GM10248 (cell line): Measurements from ENCODE around the gene TRIM31.

ENCODE experiments used
- CTCF ChIA-PET: fragments of 300-600 bp; sonication (Branson Sonifier 250); formaldehyde crosslinking; extraction: SDS; loops from one replicate; lab custom pipeline; 2021; ENCODE audit warnings: antibody characterized with exemption; lab: Yijun Ruan, JAX
- POLR2A ChIA-PET: fragments of 350-650 bp; sonication (Branson Sonifier 250); formaldehyde crosslinking; extraction: SDS; loops from one replicate; lab custom pipeline; 2020; ENCODE audit warnings: antibody characterized with exemption; lab: Yijun Ruan, JAX
- DNase-seq: peaks from one replicate; pipeline ENCODE4 v3.0.0; 2012; ENCODE audit errors: extremely low spot score
- CTCF ChIP-seq: IDR thresholded peaks from 2 replicates; pipeline ENCODE4 v1.5.1; 2012; ENCODE audit warnings: mild to moderate bottlenecking, low read depth; ENCODE audit errors: extremely low read depth, missing control alignments, control extremely low read depth

The TRIM31 gene

GRCh38 chr6:30102970-30103871 lies 9.7 kb downstream of the TRIM31 start:
- ChIA-PET CTCF (interaction anchor here (0.6 to 8.6 kb wide), 31 partner anchors 9 to 350 kb away, joined by 3 to 313 read pairs (median 4); partner anchors contain the start of genes POLR1H, TRIM31 and TRIM40), POLR2A (interaction anchor here (0.9 kb wide), 1 partner anchor 27 kb away, joined by 3 read pairs; no protein-coding TSS in a partner anchor)
- peak; percentile 98 for TF ChIP-seq CTCF
- DNase-seq = peak; percentile 89

GRCh38 chr6:30102414-30102969 lies 10.4 kb downstream of the TRIM31 start:
- ChIA-PET POLR2A (interaction anchor here (0.5 to 1.6 kb wide), 2 partner anchors 29 to 554 kb away, joined by 3 read pairs; no protein-coding TSS in a partner anchor), CTCF (interaction anchor here (0.6 to 8.6 kb wide), 39 partner anchors 10 to 350 kb away, joined by 3 to 313 read pairs (median 4); partner anchors contain the start of genes PPP1R11, TRIM31 and TRIM40)
- TF ChIP-seq CTCF = no peak
- no peak for DNase-seq

GRCh38 chr6:30101444-30102413 lies 11.2 kb downstream of the TRIM31 start:
- CTCF ChIA-PET = interaction anchor here (0.6 to 8.6 kb wide), 23 partner anchors 10 to 452 kb away, joined by 3 to 313 read pairs (median 3); partner anchors contain the start of genes PPP1R11, TRIM31 and TRIM40
- TF ChIP-seq CTCF = peak; percentile 16

GRCh38 chr6:30100585-30101443 lies 12.1 kb downstream of the TRIM31 start:
- TF ChIP-seq CTCF = no peak
- peak; percentile 33 for DNase-seq
- POLR2A ChIA-PET = interaction anchor here (1.6 kb wide), 1 partner anchor 30 kb away, joined by 3 read pairs; no protein-coding TSS in a partner anchor
- CTCF ChIA-PET = interaction anchor here (0.9 to 8.6 kb wide), 11 partner anchors 10 to 451 kb away, joined by 3 to 313 read pairs (median 5); partner anchors contain the start of genes TRIM31 and TRIM40

More at GRCh38 chr6:30101444-30102413, 11.2 kb downstream of the TRIM31 start:
- DNase-seq = peak; percentile 85
- POLR2A ChIA-PET = interaction anchor here (0.5 to 1.6 kb wide), 2 partner anchors 29 to 555 kb away, joined by 3 read pairs; no protein-coding TSS in a partner anchor

- ChIA-PET CTCF (interaction anchor here (4.4 kb wide), 1 partner anchor 31 kb away, joined by 19 read pairs; no protein-coding TSS in a partner anchor), POLR2A (no interaction called here)
- TF ChIP-seq CTCF = no peak
- no peak for DNase-seq
Observed at GRCh38 chr6:30100154-30100553, 12.7 kb downstream of the TRIM31 start.
